GM18907 (cell line): ENCODE data around the gene TGOLN2.
"Not testable (repeated sequence)": the region's sequence is repeated elsewhere in the genome, so short reads cannot be mapped to it uniquely, and the experiment has no call there.

Source experiments
- ATAC-seq: cut with Tn5 transposase; IDR thresholded peaks from one replicate; pipeline ENCODE4 v1.9.1; 2021; ENCODE audit warnings: mild to moderate bottlenecking, moderate library complexity; ENCODE audit not compliant: unreplicated experiment

The TGOLN2 gene

DNA sequence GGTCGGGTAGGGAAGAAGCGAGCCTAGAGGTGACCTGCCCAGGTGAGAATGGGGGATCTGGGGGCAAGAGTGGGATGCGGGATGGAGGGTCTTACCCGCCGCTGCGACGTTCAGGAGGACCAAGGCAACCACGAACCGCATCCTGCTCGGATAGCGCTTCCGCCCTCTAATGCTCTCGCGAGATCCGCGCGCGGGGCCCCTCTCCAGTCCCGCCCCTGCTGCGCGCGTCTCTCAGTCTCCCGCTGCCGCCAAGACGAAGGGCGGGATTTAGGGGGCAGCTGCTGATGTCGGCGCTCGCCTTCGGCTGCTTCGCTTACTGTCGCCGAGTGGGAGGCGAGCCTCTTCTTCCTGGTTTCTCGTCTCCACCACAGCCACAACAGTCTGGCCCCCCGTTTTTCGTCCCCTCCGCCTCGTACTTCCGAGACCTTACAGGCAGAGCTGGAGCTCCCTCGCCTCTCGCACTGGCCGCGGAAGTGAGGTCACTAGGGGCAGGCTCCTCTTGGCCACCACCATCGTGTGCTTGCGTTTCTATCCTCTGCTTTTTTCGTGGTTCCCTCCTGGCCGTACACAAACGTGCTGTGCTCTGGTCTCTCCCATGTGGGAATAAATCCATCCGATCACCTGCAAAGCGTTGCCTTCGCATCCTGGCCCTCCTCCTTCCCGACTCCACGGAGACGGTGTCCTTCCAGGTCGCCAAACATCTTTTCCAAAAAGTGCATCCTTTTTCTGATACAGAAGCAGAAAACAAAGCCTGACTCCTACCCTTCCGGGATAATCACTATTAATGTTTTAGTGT is at the start of gene TGOLN2:
Gene TGOLN2, minus strand, starts transcription at position 168 of the 796 bp plus-strand sequence. Its CDS starts 27 bp downstream, at position 141.
- ATAC-seq, result peak; percentile 92

DNA sequence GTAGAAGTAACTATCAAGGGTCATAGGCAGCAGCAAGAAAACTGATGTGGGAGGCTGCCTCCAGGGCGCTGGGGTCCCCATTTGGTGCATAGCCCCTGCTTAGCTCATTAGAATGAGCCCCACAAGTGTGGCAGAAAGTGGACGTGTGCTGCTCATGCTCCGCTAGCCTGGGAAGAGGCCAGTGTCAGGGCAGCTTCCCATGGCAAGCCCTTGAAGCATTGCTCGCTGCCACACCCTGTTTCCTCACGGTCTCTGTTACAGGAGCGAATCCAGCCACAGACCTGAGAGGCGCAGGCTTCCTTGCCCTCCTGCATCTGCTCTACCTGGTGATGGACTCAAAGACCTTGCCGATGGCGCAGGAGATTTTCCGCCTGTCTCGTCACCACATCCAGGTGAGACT is 49.3 kb upstream of the TGOLN2 start:
- ATAC-seq, result no peak

DNA sequence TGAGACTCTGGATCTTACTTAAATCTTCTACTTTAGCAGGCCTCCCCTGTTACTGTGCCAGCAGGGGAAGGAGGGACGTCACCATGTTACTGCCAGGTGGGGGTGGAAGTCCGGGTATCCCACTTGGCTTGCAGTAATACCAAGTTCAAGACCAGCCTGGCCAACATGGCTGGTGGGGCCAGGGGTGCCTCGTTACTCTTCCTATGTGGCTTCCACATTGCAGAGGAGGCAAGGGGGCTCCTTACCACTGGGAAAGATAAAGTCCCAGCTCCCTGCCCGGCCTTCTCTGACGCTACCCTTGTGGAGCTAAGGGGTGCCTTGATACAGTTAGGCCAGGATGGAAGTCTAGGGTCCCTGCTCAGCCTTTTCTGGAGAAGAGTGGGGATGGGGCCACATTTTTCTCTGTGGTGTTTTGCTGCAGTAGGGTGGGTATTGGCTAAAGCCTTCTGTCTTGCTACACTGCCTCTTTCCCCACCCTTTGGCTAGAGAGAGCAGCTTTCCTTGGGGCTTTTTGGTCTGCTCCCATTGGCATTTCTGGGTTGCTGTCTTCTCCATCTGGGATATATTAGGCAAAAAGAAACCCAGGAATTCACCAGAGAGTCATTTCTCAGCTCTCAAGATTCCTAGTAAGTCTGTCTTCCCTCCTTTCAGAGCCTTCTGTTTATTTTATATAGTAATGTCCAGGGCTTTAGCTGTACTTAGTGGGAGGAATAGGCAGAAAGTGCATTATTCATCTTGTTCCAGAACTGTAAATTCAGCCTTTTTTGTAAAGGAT is 48.7 kb upstream of the TGOLN2 start:
- no peak for ATAC-seq

DNA sequence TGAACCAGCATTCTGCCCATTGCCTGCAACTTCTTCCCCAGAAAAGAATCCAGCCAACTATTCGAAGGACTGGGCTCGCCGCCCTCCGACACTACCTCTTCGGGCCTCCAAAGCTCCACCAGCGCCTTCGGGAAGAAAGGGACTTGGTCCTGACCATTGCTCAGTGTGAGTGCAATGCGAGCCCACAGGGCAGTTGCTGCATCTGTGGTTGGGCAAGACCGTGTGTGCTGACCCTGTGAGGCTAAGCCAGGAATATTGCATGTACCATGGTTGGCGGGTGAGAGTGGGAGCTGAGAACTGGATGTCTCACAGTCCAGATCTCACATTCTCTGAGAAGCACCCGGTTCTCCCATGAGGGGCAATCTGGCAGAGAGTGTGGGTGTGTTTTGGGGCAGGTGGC is 43.3 kb upstream of the TGOLN2 start:
- ATAC-seq, result no peak

DNA sequence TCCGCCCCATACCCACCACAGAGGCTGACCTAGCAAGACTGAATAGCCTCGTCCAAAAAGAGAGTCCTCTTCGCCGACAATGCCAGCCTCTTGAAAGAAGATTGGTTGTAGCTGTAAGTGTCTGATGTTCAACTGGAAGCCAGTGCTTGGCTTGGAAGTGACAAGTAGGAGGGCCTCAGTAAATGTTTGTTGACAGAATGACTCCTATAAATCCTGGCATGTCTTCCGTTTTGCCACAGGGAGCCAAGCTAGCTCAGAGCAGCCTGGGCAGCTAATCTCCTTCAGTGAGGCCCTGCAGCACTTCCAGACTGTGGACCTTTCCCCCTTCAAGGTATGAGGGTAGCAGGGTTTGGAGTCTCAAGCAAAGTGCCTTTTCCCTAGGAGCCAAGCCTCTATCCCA is 41.7 kb upstream of the TGOLN2 start:
- ATAC-seq, result no peak

DNA sequence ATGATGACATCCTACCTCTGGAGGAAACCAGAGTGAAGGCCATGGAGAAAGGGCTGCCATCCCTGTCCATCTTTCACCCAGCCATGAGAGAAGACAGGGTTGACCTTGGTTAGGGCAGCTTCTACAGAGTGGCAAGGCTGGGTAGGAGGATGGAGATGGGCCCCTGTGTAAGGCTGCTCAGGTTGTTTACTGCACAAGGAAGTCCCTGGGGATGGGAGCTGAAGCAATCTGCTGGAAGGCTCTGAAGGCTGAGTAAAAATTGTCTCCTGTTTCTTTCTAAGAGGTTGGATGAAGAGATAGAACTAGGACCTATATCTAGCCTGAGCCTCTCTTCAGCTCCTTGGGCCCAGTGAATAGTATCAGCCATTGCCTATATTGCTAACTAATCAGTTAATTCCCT is 41.1 kb upstream of the TGOLN2 start:
- no peak for ATAC-seq

DNA sequence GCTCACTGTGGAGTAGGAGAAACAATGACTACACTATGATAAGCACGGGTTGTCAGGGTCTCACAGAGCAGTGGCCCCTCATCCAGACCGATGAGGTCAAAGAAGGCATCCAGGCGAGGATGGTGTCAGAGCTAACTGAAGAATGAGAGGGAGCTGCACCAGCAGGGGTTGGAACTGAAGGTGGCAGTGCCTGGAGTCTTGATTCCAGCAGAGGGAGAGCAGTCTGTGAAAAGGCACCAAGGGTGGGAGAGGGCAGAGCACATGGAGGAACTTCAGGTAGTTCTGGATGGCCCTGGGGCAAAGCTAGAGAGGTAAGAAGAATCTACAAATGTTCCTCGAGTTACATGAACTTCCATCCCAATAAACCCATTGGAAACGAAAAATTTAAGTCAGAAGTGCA is 39.4 kb upstream of the TGOLN2 start:
- ATAC-seq, result no peak

DNA sequence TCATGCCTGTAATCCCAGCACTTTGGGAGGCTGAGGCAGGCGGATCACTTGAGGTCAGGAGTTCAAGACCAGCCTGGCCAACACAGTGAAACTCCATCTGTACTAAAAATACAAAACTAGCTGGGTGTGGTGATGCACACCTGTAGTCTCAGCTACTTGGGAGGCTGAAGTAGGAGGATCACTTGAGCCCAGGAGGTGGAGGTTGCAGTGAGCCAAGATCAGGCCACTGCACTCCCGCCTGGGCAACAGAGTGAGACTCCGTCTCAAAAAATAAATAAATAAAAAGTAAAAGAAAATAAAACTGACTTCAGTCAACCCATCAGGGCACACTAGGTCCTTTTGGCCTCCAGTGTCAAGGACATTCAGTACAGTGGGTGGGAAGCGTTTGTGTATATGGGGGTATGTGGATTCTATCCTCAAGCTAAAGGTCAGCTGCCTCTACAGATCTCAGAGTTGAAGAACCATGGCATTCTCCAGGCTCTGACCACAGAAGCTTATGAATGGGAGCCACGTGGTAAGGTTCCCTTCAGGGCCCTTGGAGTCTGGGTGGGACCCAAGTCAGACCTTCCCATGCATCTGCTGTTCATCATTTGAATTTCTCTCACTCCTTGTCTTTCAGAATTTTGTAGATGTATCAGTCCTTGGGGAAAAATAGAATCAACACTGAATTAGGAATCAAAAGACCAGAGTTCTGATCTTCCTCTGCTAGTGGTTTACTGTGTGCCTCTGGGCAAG is 35.0 kb upstream of the TGOLN2 start:
- not testable (repeated sequence) for ATAC-seq

DNA sequence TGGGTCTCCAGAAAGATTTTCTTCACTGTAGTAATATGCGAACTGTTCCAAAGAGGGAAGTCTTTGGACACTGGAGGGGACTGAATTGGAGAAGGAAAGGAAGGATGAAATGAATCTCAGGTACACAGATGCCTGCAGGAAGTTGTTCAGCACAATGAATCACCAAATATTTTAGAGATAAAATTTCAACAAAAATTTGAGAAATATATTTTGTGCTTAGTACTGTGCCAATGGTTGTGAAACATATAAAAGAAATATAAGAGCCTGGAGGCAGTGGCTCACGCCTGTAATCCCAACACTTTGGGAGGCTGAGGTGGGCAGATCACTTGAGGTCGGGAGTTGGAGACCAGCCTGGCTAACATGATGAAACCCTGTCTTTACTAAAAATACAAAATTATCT is 29.9 kb upstream of the TGOLN2 start:
- ATAC-seq, result no peak

DNA sequence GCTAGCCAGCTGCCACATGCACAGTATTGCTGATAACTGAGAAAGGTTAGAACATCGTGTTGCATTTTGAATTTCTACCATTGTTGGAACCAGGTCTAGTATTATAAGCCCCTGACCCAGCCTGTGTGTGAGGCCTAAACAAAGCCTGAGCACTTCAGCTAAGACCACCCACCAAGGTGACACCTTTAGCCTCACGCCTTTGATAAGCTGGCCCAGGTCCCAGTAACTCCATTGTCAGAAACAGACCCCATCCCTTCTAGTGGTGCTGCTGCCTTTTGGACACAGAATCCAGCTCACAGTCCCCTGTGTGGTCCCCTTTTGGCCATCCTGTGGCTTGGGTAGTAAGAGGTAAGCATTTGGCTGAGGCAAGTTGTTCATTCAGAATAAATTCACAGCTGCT is 28.4 kb upstream of the TGOLN2 start:
- no peak for ATAC-seq

DNA sequence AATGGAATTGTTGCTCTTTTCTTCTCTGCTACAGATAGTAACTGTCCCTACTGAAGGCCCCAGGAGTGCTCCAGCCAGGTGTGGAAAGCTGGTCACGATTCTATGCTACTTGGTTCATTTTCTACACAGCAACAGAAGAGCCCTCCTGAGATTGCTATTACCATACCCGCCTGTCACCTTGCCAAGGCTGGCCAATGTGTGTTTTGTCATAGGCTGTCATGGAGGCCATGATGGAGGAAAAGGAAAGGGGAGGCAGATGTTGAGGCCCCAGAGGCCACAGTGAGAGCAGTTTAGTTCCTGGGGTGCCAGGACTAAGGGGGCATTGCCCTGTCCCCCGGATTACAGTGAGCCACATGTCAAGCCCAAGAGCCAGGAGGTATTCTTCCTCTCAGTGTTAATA is 27.7 kb upstream of the TGOLN2 start:
- no peak for ATAC-seq

DNA sequence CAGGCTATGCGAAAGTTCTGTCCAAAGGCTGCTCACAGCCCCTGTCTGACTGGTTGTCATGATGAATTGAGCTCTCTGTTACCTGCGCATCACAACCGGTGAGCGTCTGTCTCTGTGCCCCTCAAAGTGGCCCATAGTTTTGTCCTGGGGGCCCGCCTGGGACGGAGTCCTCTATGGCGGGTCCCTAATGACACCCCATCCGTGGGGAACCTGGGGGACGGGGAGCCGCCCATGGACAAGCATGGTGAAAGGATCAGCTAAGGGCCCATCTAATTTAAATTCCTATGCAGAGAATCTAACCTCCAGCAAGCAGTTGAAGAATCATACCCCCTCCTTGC is 27.3 kb upstream of the TGOLN2 start:
- peak; percentile 12 for ATAC-seq

DNA sequence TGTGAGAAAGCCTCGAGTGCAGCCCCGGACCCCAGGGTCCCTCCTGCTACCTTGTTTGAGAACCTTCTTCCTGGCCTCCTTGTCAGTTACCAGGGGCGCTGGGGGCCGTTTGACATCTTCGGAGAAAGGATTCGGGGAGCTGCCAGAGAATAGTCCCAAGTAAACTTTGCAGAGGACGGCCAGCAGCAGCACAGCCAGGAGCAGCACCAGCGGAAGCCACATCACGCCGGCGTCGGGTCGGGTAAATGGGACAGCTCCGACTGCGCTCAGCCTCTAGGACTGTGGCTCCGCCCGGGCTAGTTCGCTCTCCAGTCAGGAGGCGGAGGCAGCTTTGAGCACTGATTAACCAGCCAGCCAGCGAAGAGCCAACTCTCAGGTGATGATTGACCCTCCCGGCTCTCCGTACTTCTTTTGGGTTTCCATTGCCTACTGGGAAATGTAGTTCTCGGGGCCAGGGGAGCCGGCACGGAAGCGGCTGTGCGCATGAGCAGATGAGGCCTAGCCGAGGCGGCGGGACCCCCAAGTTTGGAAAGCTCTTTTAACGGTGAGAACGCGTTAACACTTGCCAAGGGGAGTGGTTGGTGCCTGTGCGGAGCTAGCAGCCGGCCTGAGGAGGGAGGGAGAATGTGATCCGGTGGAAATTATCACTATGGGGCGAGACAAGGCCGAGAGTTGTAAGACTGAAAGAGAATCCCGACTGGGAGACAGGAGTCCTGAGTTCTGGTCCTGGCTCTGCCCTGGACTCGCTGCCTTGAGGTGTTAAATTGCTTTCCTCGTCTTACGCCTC is 26.7 kb upstream of the TGOLN2 start, which contains the start of the genes ELMOD3 and RETSAT:
Gene ELMOD3, plus strand, starts transcription at position 484 of the 787 bp plus-strand sequence. CDS start 2,430 bp downstream, outside the sequence.
Gene RETSAT, minus strand, starts transcription at position 243 of the 787 bp plus-strand sequence. Its CDS starts 21 bp downstream, at position 222.
- peak; percentile 95 for ATAC-seq

DNA sequence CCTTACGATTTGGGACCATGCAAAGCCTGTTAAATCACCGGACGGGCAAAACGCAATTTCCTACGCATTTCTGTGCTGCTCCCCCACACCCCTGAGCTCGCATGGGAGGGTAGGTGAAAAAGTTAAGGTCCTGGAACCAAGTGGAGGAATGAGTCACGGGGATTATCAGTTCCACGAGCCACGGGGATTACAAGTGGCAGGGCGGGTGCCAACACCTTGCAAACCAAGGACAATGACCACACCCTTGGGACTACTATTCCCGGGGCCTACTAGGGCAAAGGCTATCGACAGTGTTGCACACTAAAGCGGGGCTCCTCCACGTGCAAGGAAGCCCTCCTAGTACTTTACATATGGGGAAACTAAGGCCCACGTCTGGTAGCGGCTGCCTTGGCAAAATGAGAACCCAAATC is 26.1 kb upstream of the TGOLN2 start:
- peak; percentile 1 for ATAC-seq

DNA sequence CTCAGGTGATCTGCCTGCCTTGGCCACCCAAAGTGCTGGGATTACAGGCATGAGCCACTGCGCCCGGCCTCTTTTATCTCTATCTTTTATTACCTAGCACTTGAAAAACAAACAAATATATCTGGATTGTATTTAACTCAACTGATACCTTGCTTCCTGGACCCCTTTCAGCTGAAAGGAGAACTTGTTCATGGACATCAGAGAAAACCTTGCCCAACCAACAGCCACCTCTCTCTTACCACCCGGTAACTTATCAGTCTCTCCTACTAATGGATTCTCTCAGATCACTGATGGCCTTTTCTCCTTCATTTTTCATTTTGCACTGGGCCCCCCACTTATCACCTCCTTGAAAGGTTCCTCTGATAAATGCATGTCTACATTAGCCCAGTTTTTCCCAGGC is 19.8 kb upstream of the TGOLN2 start:
- ATAC-seq, result no peak

DNA sequence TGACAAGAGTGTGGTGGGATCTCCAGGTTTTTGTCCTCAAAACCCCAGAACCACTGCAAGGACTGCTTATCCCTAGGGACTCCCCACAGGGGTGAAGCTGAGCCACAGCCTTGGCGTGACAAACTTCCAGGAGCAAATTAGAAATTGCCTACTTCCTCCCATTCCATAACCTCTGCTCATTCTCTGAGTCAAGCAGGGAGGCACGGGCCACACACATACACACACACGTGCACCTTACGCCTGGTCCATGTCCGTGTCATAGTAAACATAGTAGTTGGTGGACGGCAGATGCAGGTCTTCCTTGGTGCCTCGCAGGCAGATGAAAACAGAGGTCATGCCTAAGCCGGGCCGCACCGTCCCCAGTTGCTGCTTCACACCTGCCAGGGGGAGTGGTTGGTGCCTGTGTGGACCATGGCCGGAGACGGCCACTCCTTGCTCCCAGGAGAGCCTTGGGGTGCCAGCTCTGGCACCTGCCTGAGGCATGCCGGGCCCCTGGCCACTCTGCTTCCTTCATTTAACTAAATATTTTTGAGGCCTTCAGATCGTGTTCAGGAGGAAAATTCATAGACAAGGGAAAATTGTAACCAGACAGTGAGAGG is 16.7 kb upstream of the TGOLN2 start:
- ATAC-seq, result no peak

DNA sequence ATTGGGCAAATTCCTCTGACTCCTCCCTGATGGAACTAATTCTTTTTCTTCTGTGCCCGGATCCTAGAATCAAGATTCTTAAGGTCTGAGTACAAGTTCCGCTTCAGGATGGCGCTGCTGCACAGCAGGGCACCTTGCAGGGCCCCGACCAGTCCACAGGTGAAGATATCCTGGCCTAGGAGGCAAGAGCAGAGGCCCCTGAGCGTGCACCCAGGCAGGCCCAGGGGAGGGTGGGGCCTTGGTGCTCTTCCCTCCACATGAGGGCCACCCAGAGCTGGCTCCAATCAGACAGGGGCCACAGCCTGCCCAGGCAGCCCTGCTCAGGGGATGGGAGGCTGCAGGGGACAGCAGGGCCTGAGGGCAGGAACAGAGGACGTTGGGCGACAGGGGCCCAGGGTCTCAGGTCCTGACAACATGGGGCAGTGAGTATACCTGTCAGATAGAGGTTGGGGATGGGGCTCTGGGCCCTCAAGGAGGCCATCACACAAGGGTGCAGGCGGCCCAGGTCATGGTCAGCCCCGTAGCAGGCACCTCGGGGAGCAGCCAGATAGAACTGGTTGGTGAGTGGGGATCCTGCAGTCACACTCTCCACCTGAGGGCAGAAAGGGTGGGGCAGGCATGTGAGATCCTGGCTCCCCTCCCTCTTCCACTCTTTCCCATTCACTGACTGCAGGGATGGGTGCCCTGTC is 15.6 kb upstream of the TGOLN2 start:
- not testable (repeated sequence) for ATAC-seq

DNA sequence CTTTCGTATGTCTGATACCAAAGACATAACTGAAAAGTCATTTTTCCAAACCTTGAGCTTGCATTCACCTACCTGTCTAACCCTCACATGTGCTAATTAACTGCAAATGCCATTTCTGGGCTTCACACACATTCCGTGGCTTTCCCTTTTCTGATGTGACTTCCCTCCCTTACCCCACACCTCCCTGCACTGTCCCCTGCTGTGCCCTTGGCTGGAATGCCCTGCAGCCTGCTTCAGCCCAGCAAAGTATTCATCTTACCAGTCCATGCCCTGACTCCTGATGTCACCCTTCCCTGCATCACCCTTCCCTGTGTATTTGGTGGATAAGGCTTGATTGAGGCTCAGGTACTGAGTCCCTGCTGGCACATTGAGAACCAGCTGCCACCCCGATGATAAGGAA is 14.4 kb upstream of the TGOLN2 start:
- no peak for ATAC-seq

DNA sequence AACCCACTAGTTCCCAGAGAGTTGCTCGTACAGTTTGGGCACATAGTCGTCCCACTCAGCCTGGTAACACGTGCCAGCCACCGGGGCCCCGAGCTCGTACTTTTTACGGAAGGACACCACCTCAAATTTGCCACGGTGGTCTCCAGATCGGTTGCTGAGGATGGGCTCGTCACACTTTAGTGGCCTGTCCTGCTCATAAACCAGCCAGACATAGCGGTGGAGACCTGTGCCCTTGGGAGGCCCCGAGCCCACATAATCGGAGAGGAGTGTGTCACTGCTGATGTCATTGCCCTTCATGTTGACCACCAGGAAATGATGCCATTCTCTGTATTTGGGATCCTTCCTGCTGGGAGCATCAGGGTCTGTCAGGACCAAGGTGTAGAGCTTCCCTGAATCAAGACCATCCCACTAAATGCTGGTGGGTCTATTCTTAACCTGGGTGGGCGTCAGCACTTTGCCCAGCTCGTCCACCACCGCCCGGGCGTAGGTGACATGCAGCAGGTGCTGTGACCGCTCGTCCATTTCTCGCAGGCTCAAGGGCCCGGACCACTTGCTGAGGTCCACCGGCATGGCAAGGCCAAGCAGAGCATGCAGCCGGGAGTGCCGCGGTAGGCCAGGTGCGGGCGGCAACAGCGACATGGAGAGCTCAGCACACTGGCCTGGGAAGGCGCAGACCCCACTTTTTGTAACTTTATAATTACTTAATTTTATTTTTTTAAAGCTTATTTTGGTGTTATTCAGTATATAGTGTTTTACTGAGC is 13.7 kb upstream of the TGOLN2 start:
- ATAC-seq, result no peak
